Esophagus squamous epithelium (tissue), 4 donors: ENCODE measurements around the gene NDUFB11.

Experiments used
- CTCF ChIP-seq, 6 experiments: fragments of 450-650 bp in 4 of 6; fragments of 200-600 bp in 2 of 6; sonication (generic) in 2 of 6; IDR thresholded peaks; one replicate each; pipeline ENCODE4 v1.5.1; 2016 to 2019; ENCODE audit warnings: antibody characterized with exemption in 6 of 6, mild to moderate bottlenecking in 4 of 6, moderate library complexity in 4 of 6
- POLR2A ChIP-seq, 4 donors: fragments of 450-650 bp; IDR thresholded peaks; one replicate each; pipeline ENCODE4 v1.6.1; 2017; ENCODE audit warnings: antibody characterized with exemption in 4 of 4, mild to moderate bottlenecking in 4 of 4, moderate library complexity in 3 of 4

- no peak for TF ChIP-seq CTCF (IDR thresholded peaks at IDR 0.05)
- TF ChIP-seq POLR2A (IDR thresholded peaks at IDR 0.05) = no peak
These were observed 46.0 kb downstream of the NDUFB11 start for GRCh38 chrX:47098338-47099094.
